Measurements from ENCODE around the gene HCN4.
"Not testable (repeated sequence)": the region's sequence is repeated elsewhere in the genome, so short reads cannot be mapped to it uniquely, and the experiment has no call there.

HCN4 gene

GRCh38 chr15:73368301-73369136 is at the start of gene HCN4:
Gene HCN4, minus strand, starts transcription at chr15:73368958. Its CDS starts 688 bp downstream, at chr15:73368270.
- DNase-seq (ENCODE audit: low read depth, low spot score), result no peak

GRCh38 chr15:73414876-73415275 is 46.1 kb upstream of the HCN4 start:
- DNase-seq (ENCODE audit: low read depth, low spot score), result no peak

GRCh38 chr15:73403171-73403570 is 34.4 kb upstream of the HCN4 start:
- no peak for DNase-seq (ENCODE audit: low read depth, low spot score)

GRCh38 chr15:73400222-73400621 is 31.5 kb upstream of the HCN4 start:
- not testable (repeated sequence) for DNase-seq (ENCODE audit: low read depth, low spot score)

GRCh38 chr15:73398861-73399260 is 30.1 kb upstream of the HCN4 start:
- DNase-seq (ENCODE audit: low read depth, low spot score), result no peak

GRCh38 chr15:73397461-73397860 is 28.7 kb upstream of the HCN4 start:
- no peak for DNase-seq (ENCODE audit: low read depth, low spot score)

- DNase-seq (ENCODE audit: low read depth, low spot score), result no peak
Observed at GRCh38 chr15:73395671-73396070, 26.9 kb upstream of the HCN4 start.

- DNase-seq (ENCODE audit: low read depth, low spot score), result no peak
Observed at GRCh38 chr15:73394782-73395181, 26.0 kb upstream of the HCN4 start.

- DNase-seq (ENCODE audit: low read depth, low spot score), result no peak
Observed at GRCh38 chr15:73393336-73393735, 24.6 kb upstream of the HCN4 start.

GRCh38 chr15:73392025-73392424 is 23.3 kb upstream of the HCN4 start:
- DNase-seq (ENCODE audit: low read depth, low spot score), result no peak

- no peak for DNase-seq (ENCODE audit: low read depth, low spot score)
Observed at GRCh38 chr15:73391128-73391872, 22.5 kb upstream of the HCN4 start.

GRCh38 chr15:73389971-73390544 is 21.3 kb upstream of the HCN4 start:
- no peak for DNase-seq (ENCODE audit: low read depth, low spot score)

- DNase-seq (ENCODE audit: low read depth, low spot score), result peak; percentile 73
Observed at GRCh38 chr15:73389539-73389938, 20.8 kb upstream of the HCN4 start.

GRCh38 chr15:73388256-73388781 is 19.6 kb upstream of the HCN4 start:
- DNase-seq (ENCODE audit: low read depth, low spot score), result no peak

- no peak for DNase-seq (ENCODE audit: low read depth, low spot score)
Observed at GRCh38 chr15:73387507-73388255, 18.9 kb upstream of the HCN4 start.

GRCh38 chr15:73386886-73387506 is 18.2 kb upstream of the HCN4 start:
- DNase-seq (ENCODE audit: low read depth, low spot score), result no peak

- DNase-seq (ENCODE audit: low read depth, low spot score), result no peak
Observed at GRCh38 chr15:73386238-73386637, 17.5 kb upstream of the HCN4 start.

GRCh38 chr15:73385205-73385604 is 16.4 kb upstream of the HCN4 start:
- DNase-seq (ENCODE audit: low read depth, low spot score), result no peak

- DNase-seq (ENCODE audit: low read depth, low spot score), result no peak
Observed at GRCh38 chr15:73383310-73384189, 14.8 kb upstream of the HCN4 start.

- DNase-seq (ENCODE audit: low read depth, low spot score), result no peak
Observed at GRCh38 chr15:73382115-73382514, 13.4 kb upstream of the HCN4 start.
